DND-41 (cell line): ENCODE results near the gene NUP214.

Source experiments
- ATAC-seq: fragments of 200-7000 bp; cut with Tn5 transposase; 3 replicates; pipeline ENCODE4 v1.9.1; 2021; ENCODE audit warnings: low read depth; ENCODE audit not compliant: insufficient read depth
- DNase-seq: peaks from one replicate; pipeline ENCODE4 v3.0.0-alpha.2; 2020
- H2AFZ ChIP-seq: 2 replicates; pipeline ENCODE4 v1.6.0; 2012; ENCODE audit warnings: low read depth, low read length
- H3K27ac ChIP-seq: 2 replicates; pipeline ENCODE4 v1.5.1; 2012; ENCODE audit warnings: low read length, inconsistent platforms
- H3K27me3 ChIP-seq: fragments of 200-600 bp; sonication (generic); 2 replicates; pipeline ENCODE4 v1.6.0; 2012; ENCODE audit warnings: low read length, mild to moderate bottlenecking, inconsistent platforms; ENCODE audit not compliant: insufficient read depth, poor library complexity
- H3K36me3 ChIP-seq: 2 replicates; pipeline ENCODE4 v1.5.1; 2012; ENCODE audit warnings: low read length, inconsistent platforms; ENCODE audit not compliant: insufficient read depth
- H3K4me1 ChIP-seq: 2 replicates; pipeline ENCODE4 v1.5.1; 2012; ENCODE audit warnings: mild to moderate bottlenecking, low read length; ENCODE audit not compliant: insufficient read depth
- H3K4me2 ChIP-seq: 2 replicates; pipeline ENCODE4 v1.6.0; 2012; ENCODE audit warnings: mild to moderate bottlenecking, moderate library complexity, low read length, inconsistent platforms; ENCODE audit not compliant: insufficient read depth
- H3K4me3 ChIP-seq, 2 experiments: fragments of 200-600 bp in 1 of 2; shearing (Covaris generic) in 1 of 2; 2 replicates each; pipeline ENCODE4 v1.5.1; 2012 to 2016; ENCODE audit warnings: inconsistent platforms in 2 of 2, low read length in 2 of 2, mild to moderate bottlenecking in 2 of 2, low read depth in 1 of 2, moderate library complexity in 1 of 2
- H3K79me2 ChIP-seq: 2 replicates; pipeline ENCODE4 v1.6.0; 2012; ENCODE audit warnings: low read length, inconsistent platforms; ENCODE audit not compliant: insufficient read depth
- H3K9ac ChIP-seq: 2 replicates; pipeline ENCODE4 v1.6.0; 2012; ENCODE audit warnings: low read depth, mild to moderate bottlenecking, inconsistent platforms, low read length, moderate library complexity
- H3K9me3 ChIP-seq: 2 replicates; pipeline ENCODE4 v1.5.1; 2012; ENCODE audit warnings: low read length, moderate library complexity, mild to moderate bottlenecking, inconsistent platforms; ENCODE audit not compliant: insufficient read depth, severe bottlenecking
- H4K20me1 ChIP-seq: 2 replicates; pipeline ENCODE4 v1.6.0; 2012; ENCODE audit warnings: low read length; ENCODE audit not compliant: insufficient read depth
- EZH2 ChIP-seq: IDR thresholded peaks from 3 replicates; pipeline ENCODE4 v1.6.1; 2012; ENCODE audit warnings: borderline replicate concordance, low read depth, mild to moderate bottlenecking, moderate library complexity, low read length, inconsistent platforms; ENCODE audit not compliant: severe bottlenecking
- TF ChIP-seq, protein P1 (sequence below): IDR thresholded peaks from 2 replicates; pipeline ENCODE4 v1.5.1; 2012; ENCODE audit warnings: borderline replicate concordance, low read length, moderate library complexity, mild to moderate bottlenecking; ENCODE audit not compliant: poor library complexity, severe bottlenecking; ENCODE audit errors: extremely low read depth

Gene NUP214

DNA sequence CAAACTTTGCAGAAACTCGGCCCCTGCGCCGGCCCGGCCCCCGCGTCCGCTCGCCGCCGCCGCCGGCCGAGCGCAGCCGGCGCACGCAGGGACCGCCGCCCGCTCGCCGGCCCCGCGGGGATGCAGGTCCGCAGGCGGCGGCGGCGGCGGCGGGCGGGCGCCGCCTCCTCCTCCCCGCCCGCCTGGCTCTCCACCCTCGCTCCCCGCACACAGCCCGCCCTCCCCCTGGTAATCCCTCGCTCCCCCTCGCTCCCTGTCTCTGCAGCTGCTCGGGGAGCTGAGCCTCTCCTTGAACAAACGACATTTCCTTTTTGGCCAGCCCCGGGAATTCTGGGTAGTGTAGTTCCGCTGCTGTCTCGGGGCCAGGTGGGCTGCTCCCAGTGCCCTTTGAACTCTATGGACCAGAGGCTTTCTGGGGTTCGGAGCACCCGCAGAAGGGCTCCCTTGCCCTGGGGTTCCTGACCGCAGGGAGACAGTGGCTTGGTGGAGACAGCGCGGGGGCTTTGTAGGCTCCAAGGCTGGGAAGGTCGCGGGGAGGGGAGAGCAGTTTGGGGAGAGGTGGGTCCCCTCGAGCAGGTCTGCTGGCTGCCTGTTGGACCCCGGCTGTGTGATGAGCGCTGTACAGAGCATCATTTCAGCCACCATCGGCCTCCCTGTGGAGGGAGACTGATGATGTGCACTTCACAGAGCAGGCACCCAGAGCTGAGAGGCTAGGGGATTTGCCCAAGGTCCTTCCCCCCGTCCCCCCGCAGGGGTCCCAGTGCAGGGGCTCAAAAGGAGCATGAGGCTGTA lies 152.7 kb downstream of the NUP214 start:
- H3K27me3 ChIP-seq: no peaks in the 10 kb centered on the region
- peak overlapping the region; percentile 84 for H3K27ac ChIP-seq
- ATAC-seq (peak; percentile 74), DNase-seq (peak; percentile 90)
- TF ChIP-seq, protein P1, sequence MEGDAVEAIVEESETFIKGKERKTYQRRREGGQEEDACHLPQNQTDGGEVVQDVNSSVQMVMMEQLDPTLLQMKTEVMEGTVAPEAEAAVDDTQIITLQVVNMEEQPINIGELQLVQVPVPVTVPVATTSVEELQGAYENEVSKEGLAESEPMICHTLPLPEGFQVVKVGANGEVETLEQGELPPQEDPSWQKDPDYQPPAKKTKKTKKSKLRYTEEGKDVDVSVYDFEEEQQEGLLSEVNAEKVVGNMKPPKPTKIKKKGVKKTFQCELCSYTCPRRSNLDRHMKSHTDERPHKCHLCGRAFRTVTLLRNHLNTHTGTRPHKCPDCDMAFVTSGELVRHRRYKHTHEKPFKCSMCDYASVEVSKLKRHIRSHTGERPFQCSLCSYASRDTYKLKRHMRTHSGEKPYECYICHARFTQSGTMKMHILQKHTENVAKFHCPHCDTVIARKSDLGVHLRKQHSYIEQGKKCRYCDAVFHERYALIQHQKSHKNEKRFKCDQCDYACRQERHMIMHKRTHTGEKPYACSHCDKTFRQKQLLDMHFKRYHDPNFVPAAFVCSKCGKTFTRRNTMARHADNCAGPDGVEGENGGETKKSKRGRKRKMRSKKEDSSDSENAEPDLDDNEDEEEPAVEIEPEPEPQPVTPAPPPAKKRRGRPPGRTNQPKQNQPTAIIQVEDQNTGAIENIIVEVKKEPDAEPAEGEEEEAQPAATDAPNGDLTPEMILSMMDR: no peak
- TF ChIP-seq EZH2: no peak
- H3K36me3 ChIP-seq: peaks cover 22% of the 10 kb centered on the region; the same call in 1 of the 2 replicates
- peak overlapping the region; percentile 80 for H3K9ac ChIP-seq
- peaks cover 20% of the 10 kb centered on the region for H3K4me1 ChIP-seq
- no peaks in the 10 kb centered on the region for H3K9me3 ChIP-seq
- peak overlapping the region; percentile 65 to 86; a peak in 3 of 4 replicates for H3K4me3 ChIP-seq
- no peaks in the 10 kb centered on the region for H4K20me1 ChIP-seq
- H2AFZ ChIP-seq: peak overlapping the region; percentile 74
- peak overlapping the region; percentile 86 for H3K4me2 ChIP-seq
- H3K79me2 ChIP-seq: peaks cover 44% of the 10 kb centered on the region

DNA sequence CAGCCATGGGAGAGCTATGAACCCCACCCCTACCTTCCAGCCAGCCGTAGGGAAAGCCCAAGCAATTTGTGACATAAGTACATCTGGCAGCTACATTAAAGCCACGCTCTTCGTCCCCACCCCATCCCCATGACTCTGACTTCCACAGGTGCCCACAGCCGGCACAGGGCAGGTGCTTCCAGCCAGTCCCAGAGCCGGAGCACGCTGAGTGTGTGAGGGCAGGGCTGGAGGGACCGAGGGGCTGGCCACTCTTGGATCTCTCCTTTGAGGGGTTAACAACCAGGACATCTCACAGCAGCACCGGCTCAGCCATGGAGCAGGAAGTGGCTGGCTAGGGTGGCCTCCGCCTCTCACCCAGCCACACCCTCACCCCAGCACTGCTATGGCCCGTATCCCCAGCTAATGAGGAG lies 153.3 kb downstream of the NUP214 start:
- Histone ChIP-seq H3K9me3 (no peaks in the 10 kb centered on the region), H3K27ac (no peak overlapping the region; the same call in 1 of the 2 replicates), H3K4me1 (peaks cover 14% of the 10 kb centered on the region), H3K4me2 (peak overlapping the region; percentile 55; the same call in 1 of the 2 replicates), H3K4me3 (no peak overlapping the region), H3K36me3 (peaks cover 17% of the 10 kb centered on the region; the same call in 1 of the 2 replicates), H4K20me1 (no peaks in the 10 kb centered on the region), H3K9ac (0 out of 2 replicates have a peak overlapping the region, but pooled peaks have one; percentile 14), H3K79me2 (peaks cover 38% of the 10 kb centered on the region), H3K27me3 (no peaks in the 10 kb centered on the region), H2AFZ (peak overlapping the region; percentile 74)
- TF ChIP-seq, protein P1: no peak
- TF ChIP-seq EZH2: no peak
- DNase-seq (peak; percentile 15), ATAC-seq (no peak)

DNA sequence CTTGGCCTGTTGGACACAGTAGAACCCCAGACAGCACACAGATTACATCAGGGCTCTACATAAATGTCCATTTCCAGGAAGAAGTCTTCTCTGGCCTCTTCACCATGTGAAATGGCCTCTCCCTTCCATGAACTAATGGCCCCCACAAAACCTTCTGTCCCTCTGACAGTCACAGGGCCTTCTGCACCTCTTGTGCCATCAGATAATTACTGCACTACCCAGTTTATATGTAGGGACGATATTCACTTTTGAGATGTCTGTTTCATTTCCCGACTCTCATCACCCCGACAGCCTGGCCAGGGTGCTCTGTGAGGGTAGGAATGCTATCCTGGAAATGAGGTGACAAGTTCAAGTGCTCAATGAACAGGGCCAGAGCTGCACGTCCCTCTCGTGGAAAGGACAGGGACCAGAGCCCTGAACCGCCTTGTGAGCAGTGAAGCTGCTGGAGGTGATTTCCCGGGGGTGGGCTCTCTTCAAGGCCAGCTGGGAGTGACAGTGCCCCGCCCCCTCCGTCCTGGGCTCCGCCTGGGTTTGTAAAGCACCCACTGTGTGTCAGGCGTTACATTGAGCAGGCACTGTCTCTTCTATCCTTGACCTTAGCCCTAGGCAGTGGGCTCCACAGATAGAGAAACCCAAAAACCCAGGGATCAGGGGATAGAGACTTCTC lies 153.9 kb downstream of the NUP214 start:
- peaks cover 11% of the 10 kb centered on the region; the same call in 1 of the 2 replicates for H3K36me3 ChIP-seq
- DNase-seq: no peak
- no peak for TF ChIP-seq EZH2
- no peak overlapping the region for H3K4me2 ChIP-seq
- H3K4me1 ChIP-seq: peaks cover 8% of the 10 kb centered on the region
- no peaks in the 10 kb centered on the region for H4K20me1 ChIP-seq
- H3K4me3 ChIP-seq: no peak overlapping the region
- no peak overlapping the region for H3K27ac ChIP-seq
- H3K9ac ChIP-seq: no peak overlapping the region
- no peak overlapping the region for H2AFZ ChIP-seq
- no peaks in the 10 kb centered on the region for H3K9me3 ChIP-seq
- ATAC-seq: no peak
- peaks cover 32% of the 10 kb centered on the region for H3K79me2 ChIP-seq
- no peaks in the 10 kb centered on the region for H3K27me3 ChIP-seq
